GM13976 (cell line): ENCODE data around the gene ITPR1.

ENCODE experiments used
- DNase-seq: peaks from one replicate; pipeline ENCODE4 v3.0.0; 2012; ENCODE audit warnings: low spot score
- in situ Hi-C: fragments of 300-500 bp; cut with MboI; formaldehyde crosslinking; loops from one replicate; pipeline ENCODE4 v1.12.0; 2022; ENCODE audit warnings: low sequenced_read_pairs, mixed read lengths, inconsistent platforms; ENCODE audit not compliant: unreplicated experiment
- TF ChIP-seq, protein P1 (sequence below): IDR thresholded peaks from 2 replicates; pipeline ENCODE4 v1.5.1; 2012; ENCODE audit warnings: borderline replicate concordance, mild to moderate bottlenecking; ENCODE audit not compliant: insufficient read depth; ENCODE audit errors: extremely low read depth, missing control alignments, control extremely low read depth

ITPR1 gene

DNA sequence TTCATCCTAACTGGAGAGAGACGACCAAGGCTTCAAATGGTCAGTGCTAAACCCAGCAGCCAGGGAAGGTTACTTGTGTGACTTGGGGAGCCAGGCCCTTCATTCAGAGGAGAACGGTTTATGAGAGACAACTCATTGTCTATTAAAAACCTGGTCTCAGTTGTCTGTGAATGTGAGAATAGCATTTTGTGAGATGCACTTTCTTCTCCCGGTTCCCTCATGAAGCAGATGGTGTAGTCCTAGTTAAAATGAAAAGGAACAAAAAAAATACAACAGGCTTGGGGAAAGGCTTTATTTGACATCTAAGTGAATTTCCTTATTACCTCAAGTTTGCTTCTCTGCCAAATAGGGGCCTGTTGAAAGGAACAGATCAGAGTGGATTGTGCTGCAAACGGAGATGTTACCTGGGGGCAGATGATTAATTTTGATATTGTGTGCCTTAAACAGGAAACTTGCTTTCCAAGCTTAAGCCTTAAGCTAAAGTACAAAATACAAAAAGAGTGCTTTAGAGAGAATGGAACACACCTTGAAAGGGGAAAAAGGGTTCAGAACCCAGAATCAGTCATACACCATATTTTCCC, 283.3 kb downstream of the ITPR1 start:
- in situ Hi-C loops, result no loop called here
- peak; percentile 60 for DNase-seq

DNA sequence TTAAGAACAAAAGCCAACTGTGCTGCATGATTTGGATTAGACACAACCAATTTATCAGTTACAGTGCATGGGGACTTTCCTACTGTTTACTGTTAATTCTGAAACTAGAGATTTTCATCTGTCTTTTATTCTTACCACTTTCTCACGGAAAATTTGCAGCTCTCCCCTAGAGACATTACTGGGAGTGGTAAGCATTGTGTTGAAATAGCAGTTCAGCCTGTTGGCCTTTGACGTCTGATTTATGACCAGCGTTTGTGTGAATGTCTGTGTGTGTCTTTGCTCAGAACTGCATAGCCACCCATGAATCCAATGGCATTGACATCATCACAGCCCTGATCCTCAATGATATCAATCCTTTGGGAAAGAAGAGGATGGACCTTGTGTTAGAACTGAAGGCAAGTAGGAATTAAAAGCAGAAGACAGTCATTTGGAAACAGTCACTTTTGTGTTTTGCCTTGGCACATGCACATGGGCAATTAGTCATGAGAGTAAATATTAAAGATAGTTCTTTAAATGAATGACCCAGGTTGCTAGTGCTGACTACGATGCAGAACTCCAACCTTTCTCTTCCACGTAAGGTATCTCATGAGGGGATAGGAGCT, 283.9 kb downstream of the ITPR1 start:
- in situ Hi-C loops, result no loop called here
- TF ChIP-seq, protein P1, sequence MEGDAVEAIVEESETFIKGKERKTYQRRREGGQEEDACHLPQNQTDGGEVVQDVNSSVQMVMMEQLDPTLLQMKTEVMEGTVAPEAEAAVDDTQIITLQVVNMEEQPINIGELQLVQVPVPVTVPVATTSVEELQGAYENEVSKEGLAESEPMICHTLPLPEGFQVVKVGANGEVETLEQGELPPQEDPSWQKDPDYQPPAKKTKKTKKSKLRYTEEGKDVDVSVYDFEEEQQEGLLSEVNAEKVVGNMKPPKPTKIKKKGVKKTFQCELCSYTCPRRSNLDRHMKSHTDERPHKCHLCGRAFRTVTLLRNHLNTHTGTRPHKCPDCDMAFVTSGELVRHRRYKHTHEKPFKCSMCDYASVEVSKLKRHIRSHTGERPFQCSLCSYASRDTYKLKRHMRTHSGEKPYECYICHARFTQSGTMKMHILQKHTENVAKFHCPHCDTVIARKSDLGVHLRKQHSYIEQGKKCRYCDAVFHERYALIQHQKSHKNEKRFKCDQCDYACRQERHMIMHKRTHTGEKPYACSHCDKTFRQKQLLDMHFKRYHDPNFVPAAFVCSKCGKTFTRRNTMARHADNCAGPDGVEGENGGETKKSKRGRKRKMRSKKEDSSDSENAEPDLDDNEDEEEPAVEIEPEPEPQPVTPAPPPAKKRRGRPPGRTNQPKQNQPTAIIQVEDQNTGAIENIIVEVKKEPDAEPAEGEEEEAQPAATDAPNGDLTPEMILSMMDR, result no peak
- peak; percentile 76 for DNase-seq

More for the DNA sequence above, 283.3 kb downstream of the ITPR1 start:
- TF ChIP-seq, protein P1, result no peak

DNA sequence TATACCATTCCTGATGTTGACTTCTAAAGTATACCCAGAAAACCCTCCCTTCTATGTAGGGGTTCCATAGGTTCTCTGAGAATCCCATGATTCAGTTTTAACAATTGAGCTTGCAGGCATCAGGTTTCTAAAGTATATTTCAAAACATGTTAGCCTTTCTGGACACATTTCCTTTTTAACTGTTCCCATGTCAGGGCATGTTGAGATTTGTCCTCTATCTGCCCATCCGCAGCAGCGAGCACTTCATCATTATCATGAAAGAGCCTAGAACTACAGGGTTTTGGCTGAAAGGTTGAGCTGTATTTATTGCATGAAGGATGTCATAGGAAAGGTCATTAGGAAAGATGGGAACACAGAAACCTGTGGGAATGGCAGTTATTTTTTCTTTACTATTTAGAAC, 285.0 kb downstream of the ITPR1 start:
- no peak for DNase-seq
- TF ChIP-seq, protein P1, result no peak
- in situ Hi-C loops, result no loop called here

DNA sequence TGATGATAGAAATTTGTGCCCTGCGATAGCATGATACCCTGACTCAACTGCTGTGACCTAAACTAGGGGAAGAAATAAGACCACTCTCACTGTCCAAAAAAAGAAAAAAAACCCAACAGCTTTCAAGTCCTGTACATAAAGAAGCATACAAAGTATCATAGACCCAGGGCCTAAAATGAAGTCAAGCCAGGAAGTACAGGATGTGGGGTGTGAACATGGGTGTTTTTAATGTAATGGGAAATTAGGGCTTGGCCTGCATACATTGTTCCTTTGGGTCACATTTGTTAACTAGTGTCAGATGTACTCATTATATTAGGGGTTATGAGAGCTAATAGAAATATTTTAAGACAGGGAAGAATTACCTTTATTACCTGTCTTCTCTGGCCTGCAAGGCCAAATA, 285.6 kb downstream of the ITPR1 start:
- DNase-seq, result no peak
- in situ Hi-C loops, result no loop called here
- TF ChIP-seq, protein P1, result no peak

DNA sequence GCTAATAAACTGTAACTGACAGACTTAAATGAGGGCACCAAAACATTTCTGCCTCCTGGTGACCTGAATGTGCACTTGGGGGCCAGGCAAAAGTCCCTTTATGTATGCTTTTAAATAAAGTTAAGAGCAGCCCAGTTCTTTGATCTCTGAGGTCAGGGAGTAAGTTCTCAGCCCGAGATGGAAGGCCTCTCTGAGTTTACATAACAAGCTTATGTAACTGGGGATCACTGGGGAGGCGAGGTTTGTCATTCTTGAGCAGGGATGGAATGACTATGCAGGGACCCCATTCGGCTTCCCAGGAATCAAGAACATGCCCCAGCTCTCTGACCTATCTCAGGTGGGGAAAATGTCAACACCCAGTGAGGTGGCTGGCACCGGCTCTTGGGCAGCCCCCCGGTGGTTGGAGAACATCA, 287.4 kb downstream of the ITPR1 start:
- in situ Hi-C loops, result no loop called here
- TF ChIP-seq, protein P1, result no peak
- no peak for DNase-seq

DNA sequence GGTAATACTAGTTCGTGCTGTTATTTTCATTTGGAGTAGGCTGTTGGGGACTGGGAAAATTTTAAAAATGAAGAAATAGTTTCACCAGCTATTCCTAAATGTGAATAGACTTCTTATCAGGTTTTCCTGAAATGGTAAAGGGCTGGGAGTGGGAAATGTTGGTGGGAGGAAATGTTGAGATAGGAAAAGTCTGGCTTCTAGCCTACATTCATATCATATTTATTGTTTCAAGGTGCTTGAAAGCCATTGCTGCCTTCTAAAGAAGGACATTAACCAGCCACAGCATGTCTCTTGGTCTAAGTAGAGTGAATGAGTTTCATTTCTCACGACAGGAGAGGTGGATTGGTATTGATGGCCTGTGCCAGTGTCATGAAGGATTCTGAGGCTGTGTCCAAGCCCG, 288.9 kb downstream of the ITPR1 start:
- no peak for DNase-seq
- in situ Hi-C loops, result no loop called here
- TF ChIP-seq, protein P1, result no peak
